HFFc6 (cell line): ENCODE results near the gene CSNK1G1. TPM values are rescaled to one million over a fixed set of nuclear protein-coding genes. Genes with fewer than 3 reads are reported as not detected.
"Not testable (repeated sequence)": the region's sequence is repeated elsewhere in the genome, so short reads cannot be mapped to it uniquely, and the experiment has no call there.

Source experiments
- DNase-seq: peaks from one replicate; pipeline ENCODE4 v3.0.0-alpha.2; 2018
- H3K27ac Mint-ChIP-seq: 2 replicates; pipeline ENCODE4 v1.8.0; 2020; ENCODE audit warnings: mild to moderate bottlenecking, mixed read lengths
- H3K27me3 Mint-ChIP-seq: 2 replicates; pipeline ENCODE4 v1.8.0; 2021; ENCODE audit warnings: mild to moderate bottlenecking, moderate library complexity, mixed read lengths; ENCODE audit not compliant: insufficient read depth
- H3K36me3 Mint-ChIP-seq: 2 replicates; pipeline ENCODE4 v1.8.0; 2021; ENCODE audit warnings: low read depth, mixed read lengths
- H3K4me1 Mint-ChIP-seq: 2 replicates; pipeline ENCODE4 v1.8.0; 2020; ENCODE audit warnings: low read depth, mixed read lengths
- H3K4me3 Mint-ChIP-seq: 2 replicates; pipeline ENCODE4 v1.8.0; 2020; ENCODE audit warnings: mild to moderate bottlenecking, moderate library complexity, mixed read lengths
- H3K9me3 Mint-ChIP-seq: 2 replicates; pipeline ENCODE4 v1.8.0; 2020; ENCODE audit warnings: mild to moderate bottlenecking, mixed read lengths
- CTCF ChIP-seq: fragments of 200-600 bp; sonication (generic); IDR thresholded peaks from 2 replicates; pipeline ENCODE4 v1.5.0; 2021; ENCODE audit warnings: antibody characterized with exemption, mild to moderate bottlenecking
- total RNA-seq, 6 experiments: library from RNA; stranded (reverse); fragmentation: NEBNext Ultra II Directional; extraction: Animal tissue kit (Norgen Biotek cat#: 25700); gene quantifications; 2 replicates in 1 of 6; 3 replicates in 5 of 6; pipeline ENCODE4 v1.2.3, GENCODE V29; 2021

Gene CSNK1G1
- total RNA-seq, 6 experiments from 2014 or later: 16.4 to 20.5 (median 18.6) TPM

DNA sequence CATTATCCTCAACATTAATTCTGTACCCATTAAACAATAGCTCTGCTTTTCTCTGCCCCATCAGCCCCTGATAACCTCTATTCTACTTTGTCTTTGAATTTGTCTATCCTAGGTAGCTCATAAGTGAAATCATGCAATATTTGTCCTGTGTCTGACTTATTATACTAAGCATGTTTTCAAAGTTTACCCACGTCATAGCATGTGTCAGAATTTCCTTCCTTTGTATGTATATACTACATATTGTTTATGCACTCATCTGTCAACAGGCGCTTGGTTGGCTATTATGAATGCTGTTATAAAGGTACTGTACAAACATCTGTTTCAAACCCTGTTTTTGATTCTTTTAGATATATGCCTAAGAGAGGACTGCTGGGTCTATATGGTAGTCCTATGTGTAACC lies 18.2 kb downstream of the CSNK1G1 start:
- Mint-ChIP-seq H3K27ac (no peak overlapping the region), H3K27me3 (no peaks in the 10 kb centered on the region), H3K4me3 (no peak overlapping the region), H3K36me3 (peaks cover 10% of the 10 kb centered on the region), H3K9me3 (no peaks in the 10 kb centered on the region), H3K4me1 (peaks cover 29% of the 10 kb centered on the region)
- TF ChIP-seq CTCF: no peak
- no peak for DNase-seq

- no peaks in the 10 kb centered on the region for H3K9me3 Mint-ChIP-seq
- peaks cover 13% of the 10 kb centered on the region for H3K4me1 Mint-ChIP-seq
- peak overlapping the region; percentile 24; the same call in 1 of the 2 replicates for H3K4me3 Mint-ChIP-seq
- no peaks in the 10 kb centered on the region for H3K36me3 Mint-ChIP-seq
- TF ChIP-seq CTCF: no peak
- DNase-seq: no peak
- H3K27ac Mint-ChIP-seq: peak overlapping the region; percentile 55
- no peaks in the 10 kb centered on the region for H3K27me3 Mint-ChIP-seq
Observed at GRCh38 chr15:64333986-64334929, 21.7 kb downstream of the CSNK1G1 start.

GRCh38 chr15:64333516-64333915 lies 22.5 kb downstream of the CSNK1G1 start:
- H3K27me3 Mint-ChIP-seq: no peaks in the 10 kb centered on the region
- H3K36me3 Mint-ChIP-seq: no peaks in the 10 kb centered on the region
- no peak overlapping the region; the same call in 1 of the 2 replicates for H3K4me3 Mint-ChIP-seq
- H3K27ac Mint-ChIP-seq: peak overlapping the region; percentile 55
- no peak for DNase-seq
- H3K9me3 Mint-ChIP-seq: no peaks in the 10 kb centered on the region
- no peak for TF ChIP-seq CTCF
- H3K4me1 Mint-ChIP-seq: peaks cover 13% of the 10 kb centered on the region

GRCh38 chr15:64331668-64332067 lies 24.3 kb downstream of the CSNK1G1 start:
- not testable (repeated sequence) for H3K9me3 Mint-ChIP-seq, H3K27ac Mint-ChIP-seq, H3K4me3 Mint-ChIP-seq, H3K36me3 Mint-ChIP-seq, H3K27me3 Mint-ChIP-seq, DNase-seq
- H3K4me1 Mint-ChIP-seq: peaks cover 13% of the 10 kb centered on the region

DNA sequence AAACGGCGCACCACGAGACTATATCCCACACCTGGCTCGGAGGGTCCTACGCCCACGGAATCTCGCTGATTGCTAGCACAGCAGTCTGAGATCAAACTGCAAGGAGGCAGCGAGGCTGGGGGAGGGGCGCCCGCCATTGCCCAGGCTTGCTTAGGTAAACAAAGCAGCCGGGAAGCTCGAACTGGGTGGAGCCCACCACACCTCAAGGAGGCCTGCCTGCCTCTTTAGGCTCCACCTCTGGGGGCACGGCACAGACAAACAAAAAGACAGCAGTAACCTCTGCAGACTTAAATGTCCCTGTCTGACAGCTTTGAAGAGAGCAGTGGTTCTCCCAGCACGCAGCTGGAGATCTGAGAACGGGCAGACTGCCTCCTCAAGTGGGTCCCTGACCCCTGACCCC lies 29.0 kb downstream of the CSNK1G1 start:
- H3K4me3 Mint-ChIP-seq, H3K9me3 Mint-ChIP-seq, H3K27ac Mint-ChIP-seq, DNase-seq, H3K36me3 Mint-ChIP-seq, H3K27me3 Mint-ChIP-seq: not testable (repeated sequence)
- H3K4me1 Mint-ChIP-seq: peaks cover 16% of the 10 kb centered on the region

- not testable (repeated sequence) for DNase-seq, H3K4me3 Mint-ChIP-seq, H3K9me3 Mint-ChIP-seq, H3K36me3 Mint-ChIP-seq, H3K27me3 Mint-ChIP-seq, H3K27ac Mint-ChIP-seq
- peaks cover 16% of the 10 kb centered on the region for H3K4me1 Mint-ChIP-seq
Observed at GRCh38 chr15:64326458-64326857, 29.5 kb downstream of the CSNK1G1 start.

DNA sequence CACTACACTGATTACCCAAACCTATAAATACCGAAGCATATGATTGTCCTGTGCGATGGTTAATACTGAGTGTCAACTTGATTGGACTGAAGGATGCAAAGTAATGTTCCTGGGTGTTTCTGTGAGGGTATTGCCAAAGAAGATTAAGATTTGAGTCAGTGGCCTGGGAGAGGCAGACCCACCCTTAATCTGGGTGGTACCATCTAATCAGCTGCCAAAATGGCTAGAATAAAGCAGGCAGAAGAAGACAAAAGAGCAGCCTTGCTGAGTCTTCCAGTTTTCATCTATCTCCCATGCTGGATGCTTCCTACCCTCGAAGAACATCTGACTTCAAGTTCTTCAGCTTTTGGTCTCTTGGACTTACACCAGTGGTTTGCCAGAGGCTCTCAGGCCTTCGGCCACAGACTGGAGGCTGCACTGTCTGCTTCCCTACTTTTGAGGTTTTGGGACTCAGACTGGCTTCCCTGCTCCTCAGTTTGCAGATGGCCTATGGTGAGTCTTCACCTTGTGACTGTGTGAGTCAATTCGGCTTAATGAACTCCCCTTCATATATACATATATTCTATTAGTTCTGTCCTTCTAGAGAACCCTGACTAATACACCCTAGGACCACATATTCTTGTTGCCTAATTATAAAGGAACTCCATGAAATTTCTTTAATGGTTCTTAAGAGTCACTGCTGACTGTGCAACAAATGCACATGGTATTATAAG lies 31.7 kb downstream of the CSNK1G1 start:
- no peak for TF ChIP-seq CTCF
- no peaks in the 10 kb centered on the region; the same call in 1 of the 2 replicates for H3K27me3 Mint-ChIP-seq
- peak; percentile 39 for DNase-seq
- H3K4me1 Mint-ChIP-seq: peaks cover 16% of the 10 kb centered on the region
- H3K4me3 Mint-ChIP-seq: no peak overlapping the region
- no peaks in the 10 kb centered on the region for H3K36me3 Mint-ChIP-seq
- peak overlapping the region; percentile 43; the same call in 1 of the 2 replicates for H3K27ac Mint-ChIP-seq
- no peaks in the 10 kb centered on the region for H3K9me3 Mint-ChIP-seq
